C4-2B (cell line): Measurements from ENCODE around the gene PIGH.

Experiments
- ZFX ChIP-seq: fragments of 450-650 bp; IDR thresholded peaks from 2 replicates; pipeline ENCODE4 v1.6.1; 2017
- TF ChIP-seq, protein P1 (sequence below): fragments of 450-650 bp; conservative IDR thresholded peaks from 2 replicates; pipeline ENCODE4 v1.5.1; 2017; ENCODE audit warnings: mild to moderate bottlenecking

DNA sequence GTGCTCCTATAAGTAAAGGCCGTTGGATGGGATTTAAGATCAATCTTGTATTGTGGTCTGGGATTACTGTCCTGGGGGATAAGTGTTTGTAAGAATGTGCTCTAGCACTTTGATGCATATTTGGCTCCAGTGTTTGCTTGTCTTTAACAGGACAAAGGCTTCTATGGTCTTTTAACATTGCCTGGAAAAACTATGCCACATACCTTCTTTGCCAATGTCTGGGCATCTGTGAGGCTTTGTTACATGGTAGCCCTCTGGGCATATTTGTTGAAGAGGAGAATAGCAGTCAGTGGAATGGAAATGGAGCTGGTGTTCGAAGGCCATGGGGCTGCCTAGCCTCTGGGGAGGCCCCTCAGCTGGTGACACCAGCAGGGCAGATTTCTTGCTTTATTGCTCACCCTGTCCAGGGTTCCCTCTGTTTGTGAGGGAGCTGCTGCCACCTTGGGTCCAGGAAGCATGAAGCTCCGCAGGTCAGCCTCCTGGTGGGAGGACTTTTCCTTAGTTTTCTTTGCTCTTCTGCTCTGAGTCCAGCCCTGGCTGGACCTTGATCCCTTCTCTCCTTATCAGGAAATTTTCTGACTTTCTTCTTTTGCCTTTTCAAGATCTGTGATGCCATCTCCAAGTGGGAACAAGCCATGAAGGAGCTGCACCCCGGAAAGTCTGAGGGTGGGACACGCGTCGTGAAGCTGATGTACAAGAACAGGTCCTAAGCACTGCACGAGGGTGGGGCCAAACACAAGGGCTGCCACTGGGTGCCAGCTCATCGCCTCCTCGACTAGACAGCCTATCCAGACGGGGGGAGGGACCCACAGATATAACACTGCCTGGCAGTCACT is 19.5 kb downstream of the PIGH start:
- TF ChIP-seq, protein P1, sequence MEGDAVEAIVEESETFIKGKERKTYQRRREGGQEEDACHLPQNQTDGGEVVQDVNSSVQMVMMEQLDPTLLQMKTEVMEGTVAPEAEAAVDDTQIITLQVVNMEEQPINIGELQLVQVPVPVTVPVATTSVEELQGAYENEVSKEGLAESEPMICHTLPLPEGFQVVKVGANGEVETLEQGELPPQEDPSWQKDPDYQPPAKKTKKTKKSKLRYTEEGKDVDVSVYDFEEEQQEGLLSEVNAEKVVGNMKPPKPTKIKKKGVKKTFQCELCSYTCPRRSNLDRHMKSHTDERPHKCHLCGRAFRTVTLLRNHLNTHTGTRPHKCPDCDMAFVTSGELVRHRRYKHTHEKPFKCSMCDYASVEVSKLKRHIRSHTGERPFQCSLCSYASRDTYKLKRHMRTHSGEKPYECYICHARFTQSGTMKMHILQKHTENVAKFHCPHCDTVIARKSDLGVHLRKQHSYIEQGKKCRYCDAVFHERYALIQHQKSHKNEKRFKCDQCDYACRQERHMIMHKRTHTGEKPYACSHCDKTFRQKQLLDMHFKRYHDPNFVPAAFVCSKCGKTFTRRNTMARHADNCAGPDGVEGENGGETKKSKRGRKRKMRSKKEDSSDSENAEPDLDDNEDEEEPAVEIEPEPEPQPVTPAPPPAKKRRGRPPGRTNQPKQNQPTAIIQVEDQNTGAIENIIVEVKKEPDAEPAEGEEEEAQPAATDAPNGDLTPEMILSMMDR: no peak
- no peak for TF ChIP-seq ZFX
